C1 segment of cervical spinal cord (tissue), 14 donors: ENCODE measurements around the gene CELA3B.
A peak's percentile ranks its signal among the peaks of the same experiment; 100 is the strongest.
"Not testable (repeated sequence)": the region's sequence is repeated elsewhere in the genome, so short reads cannot be mapped to it uniquely, and the experiment has no call there.

Experiments
- DNase-seq, 14 donors: peaks; one replicate each; lab custom pipeline; 2025; lab: John Stamatoyannopoulos, UW

The CELA3B gene

GRCh38 chr1:21976703-21977239 lies at the start of gene CELA3B:
Gene CELA3B, plus strand, starts transcription at chr1:21977022. Its CDS starts 18 bp downstream, at chr1:21977040.
- not testable (repeated sequence) for DNase-seq

DNA sequence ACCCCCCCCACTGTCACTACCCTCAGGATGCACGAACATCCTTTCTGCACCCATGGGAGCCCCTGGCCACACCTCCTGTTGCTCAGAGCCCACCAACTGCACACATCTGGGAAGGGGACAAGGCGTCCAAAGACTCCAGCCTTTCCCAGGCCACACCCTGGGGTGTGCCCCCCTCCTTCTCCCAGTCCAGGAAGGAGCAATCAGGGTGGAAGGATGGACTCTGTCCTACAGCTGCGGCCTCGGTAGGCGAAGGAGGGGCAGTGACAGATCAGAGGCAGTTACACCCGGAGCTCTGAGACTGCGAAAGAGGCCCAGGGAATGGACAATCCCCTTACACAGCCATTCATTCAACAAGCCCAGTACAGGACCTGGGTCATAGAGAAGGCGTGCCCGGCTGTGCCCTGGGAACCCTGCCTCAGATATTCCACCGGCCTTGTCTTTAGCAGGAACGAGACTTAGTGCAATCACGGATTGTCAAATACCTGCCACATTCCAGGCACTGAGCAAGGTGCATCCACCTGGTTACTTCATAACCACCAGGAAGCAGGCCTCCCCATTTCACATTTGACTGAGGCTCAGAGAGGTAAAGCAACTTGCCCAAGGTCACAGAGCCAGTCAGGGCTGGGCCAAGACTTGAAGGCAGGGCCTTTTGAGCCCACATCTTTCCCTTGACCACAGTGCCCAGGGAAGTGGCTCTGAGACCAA lies 49.1 kb upstream of the CELA3B start:
- DNase-seq = no peak

GRCh38 chr1:21930080-21930571 lies 46.7 kb upstream of the CELA3B start:
- DNase-seq = no peak

GRCh38 chr1:21930629-21931170 lies 46.1 kb upstream of the CELA3B start:
- DNase-seq = no peak

- no peak for DNase-seq
Observed at GRCh38 chr1:21931171-21932093, 45.4 kb upstream of the CELA3B start.

- DNase-seq = no peak
Observed at GRCh38 chr1:21932127-21932526, 44.7 kb upstream of the CELA3B start.

DNA sequence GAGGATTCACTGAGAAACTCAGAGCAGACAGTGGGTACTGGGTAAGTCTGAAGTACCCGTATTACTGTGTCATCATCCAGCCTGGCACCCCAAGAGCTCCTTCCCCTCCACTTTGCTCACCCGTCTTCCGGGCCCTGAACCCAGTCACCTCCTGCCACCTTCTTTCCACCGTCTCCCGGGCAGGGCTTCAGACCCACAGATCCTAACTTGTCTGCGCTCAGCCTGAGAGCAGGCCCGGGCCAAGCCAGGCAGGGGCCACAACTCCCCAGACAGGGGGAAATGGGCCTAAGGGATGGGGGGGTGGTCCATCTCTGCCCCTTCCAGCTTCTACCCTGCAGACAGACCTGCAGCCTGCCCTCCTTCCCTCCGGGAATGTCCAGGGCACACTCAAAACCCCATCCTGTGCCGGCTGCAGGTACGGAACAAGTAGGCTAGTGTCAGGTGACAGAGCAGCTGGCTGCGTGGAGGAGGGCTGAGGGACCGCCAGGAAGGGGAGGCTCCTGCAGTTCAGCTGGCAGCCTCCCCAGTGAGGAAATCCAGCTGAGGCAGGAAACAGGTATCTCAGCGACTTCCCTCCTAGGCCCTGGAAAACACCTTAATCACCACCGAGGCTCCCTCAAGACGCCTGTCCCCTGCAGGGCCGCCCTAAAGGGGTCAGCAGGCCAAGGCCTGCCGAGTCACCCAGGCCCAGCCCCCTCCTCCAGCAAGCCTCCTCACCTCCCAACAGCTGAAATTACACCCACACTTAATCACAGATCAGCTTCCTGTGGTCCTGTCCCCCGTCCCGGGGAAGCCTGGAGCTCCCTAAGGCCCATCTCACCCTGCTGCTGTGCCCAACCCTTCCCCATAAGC lies 43.2 kb upstream of the CELA3B start:
- no peak for DNase-seq

DNA sequence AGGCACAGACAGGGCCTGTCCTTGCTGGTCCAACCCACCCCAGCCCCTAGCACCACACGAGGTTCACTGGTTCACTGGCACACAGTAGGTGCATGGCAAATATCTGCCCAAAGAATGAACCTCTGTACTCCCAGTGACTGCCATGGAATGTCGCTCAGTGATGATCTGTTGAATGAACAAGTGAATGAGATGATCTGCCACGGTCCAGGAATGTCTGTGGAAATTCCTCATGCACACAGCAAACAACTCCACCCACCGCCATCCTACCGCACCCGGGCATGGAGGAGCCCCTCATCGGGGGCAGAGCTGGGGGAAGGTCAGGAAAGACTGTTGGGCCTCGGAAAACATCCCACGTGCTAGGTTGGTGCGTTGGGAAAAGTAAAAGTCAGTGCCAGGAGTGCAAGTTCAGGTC lies 41.4 kb upstream of the CELA3B start:
- no peak for DNase-seq

- no peak for DNase-seq
Observed at GRCh38 chr1:21935891-21936365, 40.9 kb upstream of the CELA3B start.

DNA sequence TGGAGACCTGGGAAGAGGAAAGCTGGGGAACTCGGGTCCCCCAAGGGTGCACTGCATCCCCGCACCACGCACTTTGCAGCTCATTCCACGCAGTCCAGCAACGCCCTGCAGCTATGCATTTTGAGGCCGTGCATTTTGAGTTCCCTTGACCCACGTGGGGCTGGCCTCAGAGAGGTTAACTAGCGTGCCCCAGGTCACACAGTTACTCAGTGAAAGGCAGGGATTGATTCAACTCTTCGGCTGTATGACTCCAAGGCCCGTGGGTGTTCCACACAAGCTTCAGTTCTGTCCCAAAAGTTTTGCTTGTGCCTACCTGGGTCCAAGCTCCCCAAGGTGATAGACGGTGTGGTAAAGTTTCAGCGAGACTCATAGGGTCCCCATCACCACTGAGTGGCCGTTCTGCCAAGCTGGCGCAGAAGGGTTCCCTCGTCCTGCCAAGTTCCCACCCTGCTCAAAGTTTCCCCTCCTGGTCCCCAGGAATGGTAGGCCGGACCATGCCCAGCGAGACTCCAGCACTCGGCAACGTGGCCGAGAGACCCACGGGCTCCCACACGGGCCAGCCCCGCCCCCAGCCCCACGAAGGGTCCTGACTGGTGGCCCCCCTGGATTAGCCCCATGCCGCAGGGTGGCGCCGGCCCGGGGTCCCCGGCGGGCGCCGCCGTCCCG lies 40.3 kb upstream of the CELA3B start:
- peak in 1 of 14 donors; percentile 3 for DNase-seq

- no peak for DNase-seq
Observed at GRCh38 chr1:21937034-21937371, 39.8 kb upstream of the CELA3B start, which contains the start of gene HSPG2. Gene HSPG2, minus strand, starts transcription at chr1:21937310. Its CDS starts 93 bp downstream, at chr1:21937217.

DNA sequence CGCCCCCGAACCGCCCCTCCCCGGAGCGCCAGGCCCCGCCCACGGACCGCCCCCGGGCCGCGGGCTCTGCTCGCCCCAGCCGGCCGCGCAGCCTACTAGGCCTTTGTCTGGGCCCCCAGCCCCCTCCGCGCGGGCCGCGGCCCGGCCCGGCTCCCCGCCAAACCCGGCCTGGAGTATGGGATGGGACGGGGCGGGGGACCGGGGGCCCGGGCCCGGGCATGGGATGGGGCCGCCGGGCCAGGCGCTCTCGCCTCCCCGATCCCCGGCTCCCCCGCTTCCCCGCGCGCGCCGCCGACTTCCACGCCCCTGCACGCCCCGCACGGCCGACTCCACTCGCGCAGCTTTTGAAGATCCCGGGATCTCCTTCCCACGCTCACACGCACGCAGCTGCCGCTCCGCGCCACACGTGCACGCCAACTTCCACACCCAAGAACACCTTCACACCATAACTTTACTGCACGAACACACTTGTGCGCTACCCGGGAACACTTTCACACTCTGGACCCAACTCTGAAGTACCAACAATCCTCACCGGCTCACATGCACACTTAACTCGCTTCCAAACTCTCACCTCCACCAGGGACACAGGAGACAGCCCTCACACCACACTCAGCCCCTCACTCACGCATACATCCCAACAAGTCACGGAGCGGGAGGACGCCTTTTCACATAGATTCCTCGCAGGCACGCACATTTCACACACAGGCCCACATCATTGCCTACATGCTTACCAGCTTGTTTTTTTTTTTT lies 39.3 kb upstream of the CELA3B start:
- DNase-seq = peak in 13 of 14 donors; percentile 8 to 92 (median 73)

GRCh38 chr1:21938732-21939538 lies 37.9 kb upstream of the CELA3B start:
- peak in 1 of 14 donors; percentile 21 for DNase-seq

DNA sequence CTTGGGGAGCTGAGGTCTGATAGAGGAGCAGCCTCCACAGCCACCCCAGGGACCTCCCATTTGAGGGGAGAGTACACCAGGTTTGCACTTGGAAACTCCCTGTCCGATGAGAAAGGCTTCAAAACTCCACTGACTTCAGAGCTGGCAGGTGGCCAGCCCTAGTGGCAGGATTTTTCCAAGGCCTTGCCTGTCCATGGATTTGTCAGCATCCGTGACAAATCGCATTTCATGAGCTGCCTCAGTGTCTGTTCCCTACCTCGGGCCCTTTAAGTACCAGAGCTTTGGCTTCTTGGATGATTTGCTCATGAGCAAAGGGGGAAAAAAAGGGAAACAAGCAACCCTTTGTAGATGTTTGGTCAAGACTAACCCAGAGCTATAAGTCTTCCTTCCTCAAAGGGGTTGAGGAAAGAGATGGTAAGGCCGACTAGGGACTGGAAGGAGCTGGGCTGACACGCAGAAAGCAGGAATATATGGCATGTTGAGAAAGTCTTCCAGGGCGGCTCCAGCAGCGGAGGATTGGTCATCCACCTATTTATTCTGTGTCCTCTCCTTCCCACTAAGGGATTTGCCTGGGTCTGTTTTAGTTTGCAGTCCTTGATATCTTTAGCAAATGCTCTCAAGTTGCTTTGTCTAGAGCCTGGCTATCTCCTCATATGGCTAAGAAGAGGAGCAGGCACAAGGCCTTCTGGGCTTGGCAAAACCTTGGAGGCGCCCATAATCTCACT lies 37.0 kb upstream of the CELA3B start:
- DNase-seq = peak in 10 of 14 donors; percentile 21 to 71 (median 52)

DNA sequence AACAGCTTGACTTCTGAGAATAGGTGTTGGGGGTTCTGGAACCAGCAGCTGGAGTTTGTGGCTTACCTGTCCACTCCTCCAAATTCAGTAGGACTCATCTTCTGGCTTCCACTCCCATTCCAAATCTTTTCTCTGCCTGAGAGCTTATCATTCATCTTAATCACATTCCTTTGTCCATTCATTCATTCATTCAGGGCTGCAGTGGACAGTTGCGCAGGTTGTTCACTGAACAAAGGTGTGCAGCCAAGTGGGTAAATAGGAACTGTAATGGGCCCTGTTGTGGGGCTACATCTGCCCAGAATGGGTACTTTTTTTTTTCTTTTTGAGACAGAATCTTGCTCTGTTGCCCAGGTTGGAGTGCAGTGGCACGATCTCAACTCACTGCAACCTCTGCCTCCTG lies 36.3 kb upstream of the CELA3B start:
- DNase-seq = no peak

DNA sequence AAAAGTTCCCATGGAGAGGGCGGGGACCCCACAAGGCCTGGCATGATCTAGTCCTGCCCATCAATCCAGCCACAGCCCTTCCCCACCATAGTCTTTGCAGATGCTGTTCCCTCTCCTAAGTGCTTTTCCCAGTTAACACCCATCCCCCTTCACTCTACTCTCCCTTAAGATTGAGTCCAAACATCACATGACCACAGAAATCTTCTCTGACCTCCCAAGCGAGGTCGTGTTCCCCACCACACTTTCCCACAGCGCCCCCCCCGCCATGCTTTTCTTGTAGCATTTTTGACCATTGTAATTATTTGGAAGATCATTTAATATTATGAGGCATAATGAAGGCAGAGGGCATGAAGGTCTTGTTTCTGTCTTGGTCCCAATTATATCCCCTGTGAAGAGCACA lies 35.5 kb upstream of the CELA3B start:
- DNase-seq = no peak

GRCh38 chr1:21942464-21942863 lies 34.4 kb upstream of the CELA3B start:
- DNase-seq = no peak
